ENCODE data around the gene WTIP.

Gene WTIP

GRCh38 chr19:34501339-34502320 lies 20.1 kb downstream of the WTIP start:
- DNase-seq (ENCODE audit: extremely low read depth, low read depth): peak; percentile 72
- peak; percentile 100 for TF ChIP-seq CTCF (IDR thresholded peaks at IDR 0.05; ENCODE audit: low read depth, low read length)

GRCh38 chr19:34502582-34503411 lies 21.2 kb downstream of the WTIP start:
- no peak for TF ChIP-seq CTCF (IDR thresholded peaks at IDR 0.05; ENCODE audit: low read depth, low read length)
- no peak for DNase-seq (ENCODE audit: extremely low read depth, low read depth)

- TF ChIP-seq CTCF (IDR thresholded peaks at IDR 0.05; ENCODE audit: low read depth, low read length): no peak
- DNase-seq (ENCODE audit: extremely low read depth, low read depth): no peak
Observed at GRCh38 chr19:34503531-34504272, 22.1 kb downstream of the WTIP start.

- DNase-seq (ENCODE audit: extremely low read depth, low read depth): no peak
- TF ChIP-seq CTCF (IDR thresholded peaks at IDR 0.05; ENCODE audit: low read depth, low read length): no peak
Observed at GRCh38 chr19:34504273-34504808, 22.8 kb downstream of the WTIP start.

- TF ChIP-seq CTCF (IDR thresholded peaks at IDR 0.05; ENCODE audit: low read depth, low read length): no peak
- no peak for DNase-seq (ENCODE audit: extremely low read depth, low read depth)
Observed at GRCh38 chr19:34504809-34505291, 23.3 kb downstream of the WTIP start.

- DNase-seq (ENCODE audit: extremely low read depth, low read depth): no peak
- no peak for TF ChIP-seq CTCF (IDR thresholded peaks at IDR 0.05; ENCODE audit: low read depth, low read length)
Observed at GRCh38 chr19:34505321-34506025, 23.9 kb downstream of the WTIP start.
